ENCODE measurements around the gene IGF1.

The IGF1 gene

GRCh38 chr12:102521662-102522277 is 41.4 kb upstream of the IGF1 start:
- no peaks in the 10 kb centered on the region for H3K9me3 ChIP-seq
- H3K4me1 ChIP-seq = no peaks in the 10 kb centered on the region
- intact Hi-C loops (cut with DNase I; ENCODE audit: low total_unique reads) = no loop called here

GRCh38 chr12:102518871-102519270 is 38.5 kb upstream of the IGF1 start:
- H3K27ac ChIP-seq = no peak overlapping the region
- H3K36me3 ChIP-seq = no peaks in the 10 kb centered on the region
- no peak overlapping the region for H3K4me3 ChIP-seq
- no peak for DNase-seq
- no peak for TF ChIP-seq CTCF (IDR thresholded peaks at IDR 0.05)
- no peaks in the 10 kb centered on the region for H3K27me3 ChIP-seq
- intact Hi-C loops (cut with DNase I; ENCODE audit: low total_unique reads) = no loop called here
- H3K4me1 ChIP-seq = no peaks in the 10 kb centered on the region
- no peaks in the 10 kb centered on the region for H3K9me3 ChIP-seq

More at GRCh38 chr12:102521662-102522277, 41.4 kb upstream of the IGF1 start:
- DNase-seq = no peak
- no peak for TF ChIP-seq CTCF (IDR thresholded peaks at IDR 0.05)
- Histone ChIP-seq H3K27ac (no peak overlapping the region), H3K4me3 (no peak overlapping the region), H3K36me3 (no peaks in the 10 kb centered on the region), H3K27me3 (no peaks in the 10 kb centered on the region)

GRCh38 chr12:102514696-102515095 is 34.3 kb upstream of the IGF1 start:
- Histone ChIP-seq H3K4me3 (no peak overlapping the region), H3K27ac (no peak overlapping the region), H3K9me3 (no peaks in the 10 kb centered on the region), H3K27me3 (no peaks in the 10 kb centered on the region), H3K4me1 (no peaks in the 10 kb centered on the region), H3K36me3 (no peaks in the 10 kb centered on the region)
- intact Hi-C loops (cut with DNase I; ENCODE audit: low total_unique reads) = no loop called here
- TF ChIP-seq CTCF (IDR thresholded peaks at IDR 0.05) = no peak
- no peak for DNase-seq

- intact Hi-C loops (cut with DNase I; ENCODE audit: low total_unique reads) = no loop called here
- Histone ChIP-seq H3K4me3 (no peak overlapping the region), H3K27me3 (no peaks in the 10 kb centered on the region), H3K36me3 (no peaks in the 10 kb centered on the region), H3K27ac (no peak overlapping the region), H3K4me1 (no peaks in the 10 kb centered on the region), H3K9me3 (no peaks in the 10 kb centered on the region)
- no peak for TF ChIP-seq CTCF (IDR thresholded peaks at IDR 0.05)
- DNase-seq = no peak
These were observed 33.4 kb upstream of the IGF1 start for GRCh38 chr12:102513739-102514138.

- no peak overlapping the region for H3K4me3 ChIP-seq
- no peak for DNase-seq
- intact Hi-C loops (cut with DNase I; ENCODE audit: low total_unique reads) = no loop called here
These were observed 32.9 kb upstream of the IGF1 start for GRCh38 chr12:102513272-102513671.

More at GRCh38 chr12:102513272-102513671, 32.9 kb upstream of the IGF1 start:
- Histone ChIP-seq H3K36me3 (no peaks in the 10 kb centered on the region), H3K9me3 (no peaks in the 10 kb centered on the region), H3K27me3 (no peaks in the 10 kb centered on the region), H3K27ac (no peak overlapping the region), H3K4me1 (no peaks in the 10 kb centered on the region)
- no peak for TF ChIP-seq CTCF (IDR thresholded peaks at IDR 0.05)

All from tibial artery (tissue), 4 donors.